A549 (cell line): ENCODE measurements around the gene WNT5B. TPM values are rescaled to one million over a fixed set of nuclear protein-coding genes. Genes with fewer than 3 reads are reported as not detected.

ENCODE experiments used
- ATAC-seq, 2 experiments: fragments of 200-7000 bp in 1 of 2; fragments of >200 bp in 1 of 2; cut with Nextera tagmentation in 1 of 2; cut with Tn5 transposase in 1 of 2; 3 replicates each; pipeline versions ENCODE4 v1.8.0 to v1.9.1; 2018 to 2020; ENCODE audit warnings: mild to moderate bottlenecking in 1 of 2, moderate library complexity in 1 of 2
- CTCF ChIA-PET: fragments of 300-600 bp; sonication (Branson Sonifier 250); formaldehyde crosslinking; extraction: SDS; loops from one replicate; lab custom pipeline; 2021; ENCODE audit warnings: antibody characterized with exemption, inconsistent platforms; lab: Yijun Ruan, JAX
- POLR2A ChIA-PET: fragments of 350-600 bp; formaldehyde crosslinking; extraction: SDS; loops from one replicate; lab custom pipeline; 2021; ENCODE audit warnings: antibody characterized with exemption, inconsistent platforms; lab: Yijun Ruan, JAX
- DNase-seq, 2 experiments: peaks; one replicate each; pipeline versions ENCODE4 v3.0.0 to v3.0.0-alpha.2; 2011 to 2016; ENCODE audit warnings: low read depth in 1 of 2, low spot score in 1 of 2
- FAIRE-seq: peaks from 2 replicates; lab custom pipeline; 2011; peaks lifted over from hg19 to GRCh38; lab: Jason Lieb, UNC
- H3K27ac ChIP-seq, 2 experiments: fragments of >200 bp; sonication (Bioruptor Twin); formaldehyde crosslinking; 3 replicates each; pipeline ENCODE4 v1.5.1; 2016 to 2017
- H3K4me1 ChIP-seq: fragments of >200 bp; sonication (Bioruptor Twin); formaldehyde crosslinking; 3 replicates; pipeline ENCODE4 v1.6.1; 2016
- H3K4me2 ChIP-seq: fragments of >200 bp; sonication (Bioruptor Twin); formaldehyde crosslinking; 3 replicates; pipeline ENCODE4 v1.6.1; 2016
- H3K4me3 ChIP-seq: fragments of >200 bp; sonication (Bioruptor Twin); formaldehyde crosslinking; 3 replicates; pipeline ENCODE4 v1.5.1; 2016
- H3K9me3 ChIP-seq: fragments of >200 bp; sonication (Bioruptor Twin); formaldehyde crosslinking; 3 replicates; pipeline ENCODE4 v1.6.1; 2016
- CHD2 ChIP-seq: fragments of 150-350 bp; IDR thresholded peaks from 2 replicates; pipeline ENCODE4 v1.6.1; 2014; ENCODE audit warnings: low read length; ENCODE audit not compliant: partially characterized antibody
- E2F6 ChIP-seq: IDR thresholded peaks from 2 replicates; pipeline ENCODE4 v1.6.1; 2012; ENCODE audit warnings: low read depth, borderline replicate concordance
- EHF ChIP-seq: fragments of 250-450 bp; sonication (Bioruptor Pico); IDR thresholded peaks from 2 replicates; pipeline ENCODE4 v1.5.0; 2020; ENCODE audit warnings: mild to moderate bottlenecking
- ESRRA ChIP-seq: fragments of 150-350 bp; IDR thresholded peaks from 2 replicates; pipeline ENCODE4 v1.6.1; 2014; ENCODE audit warnings: mild to moderate bottlenecking, low read length, borderline replicate concordance
- FOSB ChIP-seq: fragments of 250-450 bp; sonication (Bioruptor Pico); IDR thresholded peaks from 2 replicates; pipeline ENCODE4 v1.5.0; 2020; ENCODE audit warnings: mild to moderate bottlenecking, moderate library complexity
- GATA3 ChIP-seq: IDR thresholded peaks from 2 replicates; pipeline ENCODE4 v1.6.1; 2012; ENCODE audit warnings: borderline replicate concordance
- HES2 ChIP-seq: fragments of >200 bp; sonication (Bioruptor Twin); formaldehyde crosslinking; IDR thresholded peaks from 2 replicates; pipeline ENCODE4 v1.6.1; 2016
- HOXA7 ChIP-seq: fragments of 250-450 bp; sonication (Bioruptor Pico); IDR thresholded peaks from 2 replicates; pipeline ENCODE4 v1.5.0; 2020; ENCODE audit warnings: mild to moderate bottlenecking, moderate library complexity
- HOXB5 ChIP-seq: fragments of 250-450 bp; sonication (Bioruptor Pico); IDR thresholded peaks from 2 replicates; pipeline ENCODE4 v1.5.0; 2020; ENCODE audit warnings: mild to moderate bottlenecking, moderate library complexity
- JUN ChIP-seq, 2 experiments: fragments of >200 bp; sonication (Bioruptor Twin); formaldehyde crosslinking; IDR thresholded peaks; 2 replicates in 1 of 2; 3 replicates in 1 of 2; pipeline ENCODE4 v1.6.1; 2016 to 2017
- JUNB ChIP-seq: fragments of >200 bp; sonication (Bioruptor Twin); formaldehyde crosslinking; IDR thresholded peaks from 2 replicates; pipeline ENCODE4 v1.6.1; 2016
- KDM1A ChIP-seq: fragments of 200-600 bp; sonication (generic); IDR thresholded peaks from 2 replicates; pipeline ENCODE4 v1.6.1; 2016; ENCODE audit warnings: low read depth, mild to moderate bottlenecking
- KDM5A ChIP-seq: fragments of 200-600 bp; sonication (generic); IDR thresholded peaks from 2 replicates; pipeline ENCODE4 v1.6.1; 2016; ENCODE audit warnings: antibody characterized with exemption, mild to moderate bottlenecking
- MAZ ChIP-seq: fragments of 150-350 bp; IDR thresholded peaks from 2 replicates; pipeline ENCODE4 v1.6.1; 2014; ENCODE audit warnings: antibody characterized with exemption, low read depth, low read length, borderline replicate concordance
- NFE2L2 ChIP-seq: fragments of 150-350 bp; conservative IDR thresholded peaks from 2 replicates; pipeline ENCODE4 v1.6.1; 2014; ENCODE audit warnings: low read length
- RAD21 ChIP-seq, 2 experiments: fragments of >200 bp in 1 of 2; sonication (Bioruptor Twin) in 1 of 2; formaldehyde crosslinking in 1 of 2; IDR thresholded peaks in 1 of 2; conservative IDR thresholded peaks in 1 of 2; 2 replicates in 1 of 2; 3 replicates in 1 of 2; pipeline ENCODE4 v1.6.1; 2012 to 2018; ENCODE audit warnings: inconsistent platforms in 1 of 2
- RCOR1 ChIP-seq: fragments of 150-350 bp; IDR thresholded peaks from 2 replicates; pipeline ENCODE4 v1.6.1; 2014; ENCODE audit warnings: antibody characterized with exemption, low read length, low read depth
- SMC3 ChIP-seq: fragments of >200 bp; sonication (Bioruptor Twin); formaldehyde crosslinking; IDR thresholded peaks from 3 replicates; pipeline ENCODE4 v1.6.1; 2018; ENCODE audit warnings: inconsistent platforms
- SREBF2 ChIP-seq: fragments of 450-650 bp; IDR thresholded peaks from 2 replicates; pipeline ENCODE4 v1.6.1; 2014; ENCODE audit warnings: mild to moderate bottlenecking, moderate library complexity
- TP53 ChIP-seq: fragments of 250-450 bp; sonication (Bioruptor Pico); IDR thresholded peaks from 2 replicates; pipeline ENCODE4 v1.5.0; 2021; ENCODE audit warnings: mild to moderate bottlenecking, moderate library complexity
- USF2 ChIP-seq: fragments of 450-650 bp; IDR thresholded peaks from 2 replicates; pipeline ENCODE4 v1.6.1; 2014; ENCODE audit warnings: antibody characterized with exemption
- ZC3H11A ChIP-seq: fragments of 450-650 bp; IDR thresholded peaks from 2 replicates; pipeline ENCODE4 v1.6.1; 2014; ENCODE audit warnings: antibody characterized with exemption, mild to moderate bottlenecking
- WGBS: methylation state at CpG from one replicate; pipeline ENCODE4 v1.1.6; 2017; ENCODE audit errors: missing lambda C conversion rate; 5-methylcytosine and 5-hydroxymethylcytosine counted together
- polyA plus RNA-seq, 4 experiments: library from polyadenylated mRNA; depleted of rRNA in 3 of 4; stranded (reverse); fragments of >200 nt; fragmentation: RNase III in 1 of 4; extraction: RNeasy Plus Mini Kit Qiagen cat#74134 plus additional on column Dnase treatment in 1 of 4; gene quantifications; 2 replicates in 3 of 4; 3 replicates in 1 of 4; pipeline ENCODE4 v1.2.3, GENCODE V29; 2011 to 2017
- TF ChIP-seq, protein P1 (sequence below): fragments of >200 bp; sonication (Bioruptor Twin); formaldehyde crosslinking; IDR thresholded peaks from 3 replicates; pipeline ENCODE4 v1.6.1; 2016

Gene WNT5B
- polyA plus RNA-seq, 2 of the 4 experiments (the other 2 are of a cell fraction) = 1.3 to 1.6 TPM

- H3K27ac ChIP-seq = no peak overlapping the region
- TF ChIP-seq, protein P1, sequence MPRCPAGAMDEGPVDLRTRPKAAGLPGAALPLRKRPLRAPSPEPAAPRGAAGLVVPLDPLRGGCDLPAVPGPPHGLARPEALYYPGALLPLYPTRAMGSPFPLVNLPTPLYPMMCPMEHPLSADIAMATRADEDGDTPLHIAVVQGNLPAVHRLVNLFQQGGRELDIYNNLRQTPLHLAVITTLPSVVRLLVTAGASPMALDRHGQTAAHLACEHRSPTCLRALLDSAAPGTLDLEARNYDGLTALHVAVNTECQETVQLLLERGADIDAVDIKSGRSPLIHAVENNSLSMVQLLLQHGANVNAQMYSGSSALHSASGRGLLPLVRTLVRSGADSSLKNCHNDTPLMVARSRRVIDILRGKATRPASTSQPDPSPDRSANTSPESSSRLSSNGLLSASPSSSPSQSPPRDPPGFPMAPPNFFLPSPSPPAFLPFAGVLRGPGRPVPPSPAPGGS = no peak
- TF ChIP-seq E2F6 (no peak), USF2 (no peak), EHF (no peak), KDM5A (no peak), GATA3 (no peak), CHD2 (no peak), ESRRA (no peak), JUNB (no peak)
- TF ChIP-seq, all 56 proteins: peak for 0
- CTCF ChIA-PET = interaction anchor here (0.6 to 17.7 kb wide), 10 partner anchors 9 to 928 kb away, joined by 3 to 483 read pairs (median 10); partner anchors contain the start of gene WNT5B
- WGBS = 68% methylated on average over 6 of the region's 6 CpGs
- Histone ChIP-seq H3K9me3 (no peaks in the 10 kb centered on the region), H3K4me2 (no peak overlapping the region), H3K4me1 (peaks cover 2% of the 10 kb centered on the region; the same call in 2 of the 3 replicates), H3K4me3 (no peak overlapping the region)
- no peak for ATAC-seq
- FAIRE-seq = no peak
- DNase-seq = no peak
- POLR2A ChIA-PET = interaction anchor here (0.7 kb wide), 1 partner anchor 136 kb away, joined by 3 read pairs; no protein-coding TSS in a partner anchor
Observed at GRCh38 chr12:1655225-1655788, 26.3 kb downstream of the WNT5B start.

DNA sequence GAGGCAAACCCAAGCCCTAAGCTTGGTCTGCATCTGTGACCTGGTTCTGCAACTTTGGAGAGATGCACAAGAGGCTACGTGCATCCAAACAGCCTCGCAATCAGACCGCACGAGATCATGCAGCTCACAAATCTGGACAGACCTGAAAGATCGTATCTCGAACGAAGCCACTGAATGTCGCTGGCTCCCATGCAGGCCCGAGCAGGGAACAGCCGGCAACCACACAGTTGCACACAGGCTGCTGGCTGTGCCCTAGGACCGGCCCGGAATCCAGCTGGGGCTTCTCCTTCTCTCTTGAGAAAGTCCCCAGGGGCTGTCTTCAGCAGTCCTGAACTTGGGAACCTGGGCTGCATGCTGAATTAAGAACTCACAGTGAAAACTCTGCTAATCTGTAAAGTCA, 27.9 kb downstream of the WNT5B start:
- FAIRE-seq = no peak
- 88% methylated on average over 12 of the region's 12 CpGs for WGBS
- H3K4me1 ChIP-seq = peaks cover 12% of the 10 kb centered on the region; the same call in 2 of the 3 replicates
- H3K4me3 ChIP-seq = no peak overlapping the region
- DNase-seq = no peak
- no peak for TF ChIP-seq USF2
- no peak for TF ChIP-seq HOXB5 (CRISPR knock-in tag)
- TF ChIP-seq HES2 = no peak
- no peak for TF ChIP-seq KDM1A
- no peak for TF ChIP-seq RAD21 (conservative IDR thresholded peaks at IDR 0.05 in 1 of 2, IDR thresholded peaks at IDR 0.05 in 1 of 2)
- TF ChIP-seq ZC3H11A = no peak
- TF ChIP-seq EHF = no peak
- TF ChIP-seq JUN (IDR thresholded peaks at IDR 0.05) = no peak
- no peak for TF ChIP-seq SREBF2
- TF ChIP-seq TP53 = no peak
- no peak for TF ChIP-seq MAZ
- TF ChIP-seq KDM5A = no peak
- no peak for TF ChIP-seq RCOR1
- no peak for TF ChIP-seq FOSB (CRISPR knock-in tag)
- TF ChIP-seq SMC3 = no peak
- no peak for TF ChIP-seq ESRRA
- no peak for TF ChIP-seq HOXA7 (CRISPR knock-in tag)
- no peak for TF ChIP-seq NFE2L2
- H3K27ac ChIP-seq = no peak overlapping the region
- ATAC-seq = no peak
- ChIA-PET POLR2A (no interaction called here), CTCF (interaction anchor here (1.3 to 17.7 kb wide), 6 partner anchors 11 to 283 kb away, joined by 4 to 483 read pairs (median 10); partner anchors contain the start of gene WNT5B)
- no peaks in the 10 kb centered on the region for H3K9me3 ChIP-seq
- H3K4me2 ChIP-seq = no peak overlapping the region
